Adrenal gland (tissue), 12 donors: Measurements from ENCODE around the gene SMTNL1. TPM values are rescaled to one million over a fixed set of nuclear protein-coding genes. Genes with fewer than 3 reads are reported as not detected.

Experiments used
- DNase-seq, 7 donors: peaks; one replicate each; pipeline ENCODE4 v3.0.0-alpha.2; 2019 to 2020
- H3K27ac ChIP-seq, 5 donors: fragments of 200-600 bp; sonication (generic) in 4 of 5; 1 replicate in 3 of 5; 2 replicates in 2 of 5; pipeline versions ENCODE4 v1.5.1 to v1.8.0; 2016 to 2020; ENCODE audit warnings: mild to moderate bottlenecking in 1 of 5
- H3K27me3 ChIP-seq: fragments of 200-600 bp; 2 replicates; pipeline ENCODE4 v1.8.0; 2021
- H3K36me3 ChIP-seq, 2 donors: fragments of 200-600 bp; replicated peaks in 1 of 2; 1 replicate in 1 of 2; 2 replicates in 1 of 2; pipeline versions ENCODE4 v1.5.1 to v1.8.0; 2018 to 2022
- H3K4me1 ChIP-seq, 2 donors: fragments of 200-600 bp; replicated peaks in 1 of 2; 1 replicate in 1 of 2; 2 replicates in 1 of 2; pipeline versions ENCODE4 v1.5.1 to v1.8.0; 2018 to 2021
- H3K4me3 ChIP-seq, 4 donors: fragments of 200-600 bp; sonication (generic) in 3 of 4; one replicate each; pipeline ENCODE4 v1.5.1; 2016 to 2018
- H3K9me3 ChIP-seq, 3 donors: fragments of 200-600 bp; sonication (generic) in 1 of 3; replicated peaks in 1 of 3; 1 replicate in 2 of 3; 2 replicates in 1 of 3; pipeline versions ENCODE4 v1.5.1 to v1.8.0; 2016 to 2021
- POLR2A ChIP-seq, 2 donors: fragments of 450-650 bp; IDR thresholded peaks; one replicate each; pipeline ENCODE4 v1.6.1; 2017; ENCODE audit warnings: antibody characterized with exemption in 2 of 2, mild to moderate bottlenecking in 2 of 2, moderate library complexity in 1 of 2
- WGBS, 4 donors: extraction: QIAGEN DNeasy Blood & Tissue Kit in 2 of 4; methylation state at CpG; one replicate each; pipeline versions ENCODE4 v1.1.5 to v1.1.7; 2013 to 2017; 5-methylcytosine and 5-hydroxymethylcytosine counted together
- intact Hi-C, 2 donors: fragments of 100-400 bp; cut with DNase I; formaldehyde crosslinking; loops; one replicate each; pipeline versions ENCODE4 v1.14.1 to v1.15.0; 2022 to 2023
- polyA plus RNA-seq, 3 donors: library from polyadenylated mRNA; stranded (reverse); fragments of 200-250 nt in 2 of 3; fragments of 350-450 nt in 1 of 3; fragmentation: Illumina TruSeq in 1 of 3; extraction: RNeasy Lipid Tissue Mini Kit (QIAGEN cat#74804) in 1 of 3; gene quantifications; one replicate each; pipeline ENCODE4 v1.2.3, GENCODE V29; 2013 to 2014
- total RNA-seq, 9 donors: library from RNA; depleted of rRNA in 4 of 9; stranded (reverse); fragments of >200 nt in 4 of 9; fragments of 120-200 nt in 1 of 9; fragmentation: NEBNext Ultra II Directional in 1 of 9; extraction: Animal tissue kit (Norgen Biotek cat#: 25700) in 1 of 9; gene quantifications; one replicate each; pipeline versions ENCODE4 v1.1.0 to v1.2.4, GENCODE V29; 2013 to 2023
- TF ChIP-seq, protein P1 (sequence below), 6 experiments: fragments of 450-650 bp in 4 of 6; fragments of 200-600 bp in 2 of 6; sonication (generic) in 1 of 6; IDR thresholded peaks; 1 replicate in 5 of 6; 2 replicates in 1 of 6; pipeline versions ENCODE4 v1.5.1 to v1.8.0; 2016 to 2021; ENCODE audit warnings: antibody characterized with exemption in 6 of 6, mild to moderate bottlenecking in 2 of 6, moderate library complexity in 1 of 6
- donor health status: healthy with polysubstance abuse.
- donor health status: Bipolar disorder and iron deficiency.
- donor health status: DM: yes; HTN: yes; CAD: no.
- donor health status: DM: no; HTN: no; CAD: no.
- donor health status: DM: no; HTN: no; CAD: no.
- donor health status: DM: yes; HTN: yes; CAD: no.

Gene SMTNL1
- total and polyA plus RNA-seq, 12 donors: 0.30 TPM; not detected in 11

- Histone ChIP-seq H3K27ac (peak overlapping the region; percentile 48 to 88 (median 67)), H3K4me3 (peak overlapping the region in 1 of 4 donors; percentile 40), H3K36me3 (no peaks in the 10 kb centered on the region), H3K4me1 (peaks cover 22 to 28% of the 10 kb centered on the region in 2 donors), H3K9me3 (no peaks in the 10 kb centered on the region), H3K27me3 (no peaks in the 10 kb centered on the region)
- 31 to 45% (median 35%) methylated on average over 10 to 12 of the region's 12 CpGs for WGBS, 4 donors
- DNase-seq: no peak
- intact Hi-C loops: no loop called here
- TF ChIP-seq, protein P1, sequence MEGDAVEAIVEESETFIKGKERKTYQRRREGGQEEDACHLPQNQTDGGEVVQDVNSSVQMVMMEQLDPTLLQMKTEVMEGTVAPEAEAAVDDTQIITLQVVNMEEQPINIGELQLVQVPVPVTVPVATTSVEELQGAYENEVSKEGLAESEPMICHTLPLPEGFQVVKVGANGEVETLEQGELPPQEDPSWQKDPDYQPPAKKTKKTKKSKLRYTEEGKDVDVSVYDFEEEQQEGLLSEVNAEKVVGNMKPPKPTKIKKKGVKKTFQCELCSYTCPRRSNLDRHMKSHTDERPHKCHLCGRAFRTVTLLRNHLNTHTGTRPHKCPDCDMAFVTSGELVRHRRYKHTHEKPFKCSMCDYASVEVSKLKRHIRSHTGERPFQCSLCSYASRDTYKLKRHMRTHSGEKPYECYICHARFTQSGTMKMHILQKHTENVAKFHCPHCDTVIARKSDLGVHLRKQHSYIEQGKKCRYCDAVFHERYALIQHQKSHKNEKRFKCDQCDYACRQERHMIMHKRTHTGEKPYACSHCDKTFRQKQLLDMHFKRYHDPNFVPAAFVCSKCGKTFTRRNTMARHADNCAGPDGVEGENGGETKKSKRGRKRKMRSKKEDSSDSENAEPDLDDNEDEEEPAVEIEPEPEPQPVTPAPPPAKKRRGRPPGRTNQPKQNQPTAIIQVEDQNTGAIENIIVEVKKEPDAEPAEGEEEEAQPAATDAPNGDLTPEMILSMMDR (IDR thresholded peaks at IDR 0.05): no peak
- TF ChIP-seq POLR2A (IDR thresholded peaks at IDR 0.05): no peak
Observed at GRCh38 chr11:57499983-57500461, 37.4 kb upstream of the SMTNL1 start.

DNA sequence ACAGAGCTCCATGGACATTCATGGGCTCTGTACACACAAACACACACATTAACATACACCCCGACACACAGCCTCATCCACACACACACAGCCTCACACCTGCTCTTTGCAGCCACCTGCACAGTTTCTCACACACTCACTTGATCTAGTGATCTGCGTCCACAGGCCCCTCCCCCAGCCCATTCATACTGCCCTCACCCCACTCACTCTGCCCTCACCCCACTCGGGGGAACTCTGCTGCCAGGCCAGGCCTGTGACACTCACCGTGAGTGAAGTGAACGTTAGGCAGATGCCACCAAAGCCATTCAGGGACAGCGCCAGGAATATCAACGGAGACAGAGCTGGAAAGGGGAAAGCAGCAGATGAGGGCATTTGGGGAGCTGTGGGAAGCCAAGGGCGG, 36.9 kb upstream of the SMTNL1 start:
- Histone ChIP-seq H3K36me3 (no peaks in the 10 kb centered on the region), H3K27me3 (no peaks in the 10 kb centered on the region), H3K4me1 (peaks cover 22 to 28% of the 10 kb centered on the region in 2 donors), H3K4me3 (no peak overlapping the region), H3K9me3 (no peaks in the 10 kb centered on the region), H3K27ac (peak overlapping the region in 3 of 5 donors; percentile 65 to 88 (median 67))
- 81 to 91% (median 85%) methylated on average over 7 to 8 of the region's 8 CpGs for WGBS, 4 donors
- TF ChIP-seq, protein P1 (IDR thresholded peaks at IDR 0.05): no peak
- TF ChIP-seq POLR2A (IDR thresholded peaks at IDR 0.05): no peak
- intact Hi-C loops: no loop called here
- no peak for DNase-seq

- H3K4me3 ChIP-seq: no peak overlapping the region
- intact Hi-C loops: no loop called here
- no peaks in the 10 kb centered on the region for H3K27me3 ChIP-seq
- peaks cover 22 to 28% of the 10 kb centered on the region in 2 donors for H3K4me1 ChIP-seq
- no peaks in the 10 kb centered on the region for H3K9me3 ChIP-seq
- 90 to 95% (median 94%) methylated on average over 4 to 15 of the region's 15 CpGs for WGBS, 4 donors
- H3K27ac ChIP-seq: peak overlapping the region in 2 of 5 donors; percentile 67 to 88
- H3K36me3 ChIP-seq: no peaks in the 10 kb centered on the region
- TF ChIP-seq, protein P1 (IDR thresholded peaks at IDR 0.05): no peak
- no peak for TF ChIP-seq POLR2A (IDR thresholded peaks at IDR 0.05)
- no peak for DNase-seq
Observed at GRCh38 chr11:57500926-57501325, 36.5 kb upstream of the SMTNL1 start.

GRCh38 chr11:57501953-57502352, 35.4 kb upstream of the SMTNL1 start:
- no peaks in the 10 kb centered on the region for H3K27me3 ChIP-seq
- no peaks in the 10 kb centered on the region for H3K36me3 ChIP-seq
- no peak for TF ChIP-seq POLR2A (IDR thresholded peaks at IDR 0.05)
- no peaks in the 10 kb centered on the region for H3K9me3 ChIP-seq
- H3K27ac ChIP-seq: peak overlapping the region in 2 of 5 donors; percentile 67 to 88
- H3K4me3 ChIP-seq: no peak overlapping the region
- intact Hi-C loops: no loop called here
- DNase-seq: peak; percentile 60 to 86 (median 83)
- peaks cover 22 to 28% of the 10 kb centered on the region in 2 donors for H3K4me1 ChIP-seq
- WGBS, 4 donors: 43 to 59% (median 51%) methylated on average over 4 of the region's 4 CpGs

DNA sequence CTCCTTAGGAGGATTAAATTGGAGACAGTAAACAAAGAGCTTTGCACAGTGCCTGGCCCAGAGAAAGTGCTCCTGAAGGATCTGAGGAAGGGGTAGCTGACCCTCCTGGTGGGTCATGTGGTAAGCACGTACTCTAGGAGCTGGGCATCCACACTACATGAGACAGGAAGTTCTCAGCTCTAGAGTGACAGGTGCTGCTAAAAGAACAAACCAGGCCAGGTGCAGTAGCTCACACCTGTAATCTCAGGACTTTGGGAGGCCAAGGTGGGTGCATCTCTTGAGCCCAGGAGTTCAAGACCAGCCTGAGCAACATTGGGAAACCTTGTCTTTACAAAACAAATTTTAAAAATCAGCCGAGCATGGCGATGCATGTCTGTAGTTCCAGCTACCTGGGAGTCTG, 35.0 kb upstream of the SMTNL1 start:
- Histone ChIP-seq H3K9me3 (no peaks in the 10 kb centered on the region), H3K4me3 (no peak overlapping the region), H3K27ac (peak overlapping the region in 2 of 5 donors; percentile 67 to 88)

More for the DNA sequence above, 35.0 kb upstream of the SMTNL1 start:
- 88 to 96% (median 91%) methylated on average over 3 of the region's 3 CpGs for WGBS, 4 donors
- intact Hi-C loops: no loop called here
- Histone ChIP-seq H3K36me3 (no peaks in the 10 kb centered on the region), H3K4me1 (peaks cover 22 to 28% of the 10 kb centered on the region in 2 donors), H3K27me3 (no peaks in the 10 kb centered on the region)
- no peak for TF ChIP-seq POLR2A (IDR thresholded peaks at IDR 0.05)
- TF ChIP-seq, protein P1 (IDR thresholded peaks at IDR 0.05): no peak
- DNase-seq: no peak
